ENCODE measurements around the gene SH3RF3.
"Not testable (repeated sequence)": the region's sequence is repeated elsewhere in the genome, so short reads cannot be mapped to it uniquely, and the experiment has no call there.

Gene SH3RF3

DNA sequence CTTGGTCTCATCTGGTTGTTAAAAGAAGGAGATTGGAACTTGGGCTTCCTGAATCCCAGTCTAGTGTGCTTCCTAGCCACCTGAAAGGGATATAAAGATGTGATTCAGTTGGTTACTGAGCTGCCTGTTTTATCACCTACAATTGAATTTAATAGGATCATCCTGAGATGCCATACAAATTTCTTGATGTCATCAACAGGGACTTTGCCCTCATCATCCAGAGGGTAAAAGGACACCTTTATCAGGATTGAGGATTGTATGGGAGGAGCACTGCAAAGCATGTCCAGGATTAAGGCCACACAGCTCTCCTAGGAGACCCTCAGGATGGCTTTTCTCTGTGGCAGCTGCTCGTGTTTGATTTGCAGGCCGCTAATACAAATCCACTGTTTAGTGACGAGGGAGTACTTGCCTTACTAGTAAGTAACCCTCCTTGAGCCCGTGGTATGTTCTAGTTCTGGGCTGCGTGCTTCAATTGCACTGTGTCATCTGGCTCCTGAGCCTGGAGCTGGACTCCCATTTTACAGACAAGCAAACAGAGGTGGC, 28.6 kb downstream of the SH3RF3 start:
- Histone ChIP-seq H3K79me2 (no peaks in the 10 kb centered on the region), H3K4me3 (ENCODE audit: low read depth, low read length) (no peak overlapping the region), H3K9me3 (ENCODE audit: control insufficient read depth, low read length) (no peaks in the 10 kb centered on the region), H3K27me3 (ENCODE audit: control insufficient read depth, insufficient read depth, low read length) (no peaks in the 10 kb centered on the region), H3K27ac (no peak overlapping the region), H2AFZ (no peak overlapping the region), H3K4me1 (no peaks in the 10 kb centered on the region), H3K36me3 (ENCODE audit: control insufficient read depth, insufficient read depth, low read length) (no peaks in the 10 kb centered on the region), H3K4me2 (ENCODE audit: low read length) (no peak overlapping the region), H3K9ac (no peak overlapping the region)
- TF ChIP-seq, protein P1, sequence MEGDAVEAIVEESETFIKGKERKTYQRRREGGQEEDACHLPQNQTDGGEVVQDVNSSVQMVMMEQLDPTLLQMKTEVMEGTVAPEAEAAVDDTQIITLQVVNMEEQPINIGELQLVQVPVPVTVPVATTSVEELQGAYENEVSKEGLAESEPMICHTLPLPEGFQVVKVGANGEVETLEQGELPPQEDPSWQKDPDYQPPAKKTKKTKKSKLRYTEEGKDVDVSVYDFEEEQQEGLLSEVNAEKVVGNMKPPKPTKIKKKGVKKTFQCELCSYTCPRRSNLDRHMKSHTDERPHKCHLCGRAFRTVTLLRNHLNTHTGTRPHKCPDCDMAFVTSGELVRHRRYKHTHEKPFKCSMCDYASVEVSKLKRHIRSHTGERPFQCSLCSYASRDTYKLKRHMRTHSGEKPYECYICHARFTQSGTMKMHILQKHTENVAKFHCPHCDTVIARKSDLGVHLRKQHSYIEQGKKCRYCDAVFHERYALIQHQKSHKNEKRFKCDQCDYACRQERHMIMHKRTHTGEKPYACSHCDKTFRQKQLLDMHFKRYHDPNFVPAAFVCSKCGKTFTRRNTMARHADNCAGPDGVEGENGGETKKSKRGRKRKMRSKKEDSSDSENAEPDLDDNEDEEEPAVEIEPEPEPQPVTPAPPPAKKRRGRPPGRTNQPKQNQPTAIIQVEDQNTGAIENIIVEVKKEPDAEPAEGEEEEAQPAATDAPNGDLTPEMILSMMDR (IDR thresholded peaks at IDR 0.05): no peak

DNA sequence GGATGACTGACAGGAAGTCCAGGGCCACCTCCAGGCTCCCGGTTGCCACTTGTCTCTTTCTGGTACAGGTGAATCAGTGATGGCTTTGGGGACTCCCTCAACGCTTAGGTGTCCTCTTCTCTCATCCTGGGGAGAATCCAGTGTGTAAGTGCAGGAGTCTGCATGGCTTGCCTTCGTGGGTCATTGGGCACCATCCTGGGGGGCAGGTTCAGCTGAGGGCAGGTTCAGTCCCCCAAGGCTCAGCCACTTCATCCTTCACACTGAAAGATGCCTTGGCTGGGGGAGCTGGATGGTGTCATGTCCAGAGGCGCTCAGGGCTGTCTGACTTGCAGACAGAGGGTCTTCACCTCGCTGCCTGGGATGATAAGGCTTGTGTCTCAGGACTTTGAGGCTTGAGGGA, 29.2 kb downstream of the SH3RF3 start:
- Histone ChIP-seq H3K27ac (no peak overlapping the region), H3K27me3 (ENCODE audit: control insufficient read depth, insufficient read depth, low read length) (no peaks in the 10 kb centered on the region), H3K9ac (no peak overlapping the region), H3K36me3 (ENCODE audit: control insufficient read depth, insufficient read depth, low read length) (no peaks in the 10 kb centered on the region), H3K9me3 (ENCODE audit: control insufficient read depth, low read length) (no peaks in the 10 kb centered on the region), H3K4me2 (ENCODE audit: low read length) (no peak overlapping the region), H3K79me2 (no peaks in the 10 kb centered on the region), H3K4me3 (ENCODE audit: low read depth, low read length) (no peak overlapping the region), H3K4me1 (no peaks in the 10 kb centered on the region), H2AFZ (no peak overlapping the region)
- TF ChIP-seq, protein P1 (IDR thresholded peaks at IDR 0.05): no peak

DNA sequence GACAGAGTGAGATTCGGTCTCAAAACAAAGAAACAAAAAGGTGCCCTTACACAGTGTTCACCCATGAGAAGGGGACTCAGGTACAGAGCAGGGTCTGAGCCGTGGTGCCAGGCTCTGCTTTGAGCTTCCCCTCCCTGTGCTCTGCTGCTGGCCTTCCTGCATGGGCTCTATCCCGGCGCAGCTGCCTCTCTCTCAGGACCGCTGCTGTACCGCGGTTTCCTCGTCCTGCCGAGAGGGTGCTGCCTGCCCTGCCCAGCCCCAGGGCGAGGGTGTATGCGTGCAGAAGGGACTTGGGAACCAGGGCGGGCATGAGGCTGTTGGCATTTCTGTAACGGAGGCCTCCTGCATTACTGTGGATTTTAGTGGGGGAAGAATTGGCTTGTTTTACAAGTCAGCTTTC, 30.1 kb downstream of the SH3RF3 start:
- Histone ChIP-seq H3K27me3 (ENCODE audit: control insufficient read depth, insufficient read depth, low read length) (no peaks in the 10 kb centered on the region), H3K4me1 (no peaks in the 10 kb centered on the region), H3K4me2 (ENCODE audit: low read length) (no peak overlapping the region), H3K27ac (no peak overlapping the region), H3K9ac (no peak overlapping the region), H3K9me3 (ENCODE audit: control insufficient read depth, low read length) (no peaks in the 10 kb centered on the region), H3K79me2 (no peaks in the 10 kb centered on the region), H3K4me3 (ENCODE audit: low read depth, low read length) (no peak overlapping the region), H2AFZ (no peak overlapping the region), H3K36me3 (ENCODE audit: control insufficient read depth, insufficient read depth, low read length) (no peaks in the 10 kb centered on the region)
- TF ChIP-seq, protein P1 (IDR thresholded peaks at IDR 0.05): no peak

DNA sequence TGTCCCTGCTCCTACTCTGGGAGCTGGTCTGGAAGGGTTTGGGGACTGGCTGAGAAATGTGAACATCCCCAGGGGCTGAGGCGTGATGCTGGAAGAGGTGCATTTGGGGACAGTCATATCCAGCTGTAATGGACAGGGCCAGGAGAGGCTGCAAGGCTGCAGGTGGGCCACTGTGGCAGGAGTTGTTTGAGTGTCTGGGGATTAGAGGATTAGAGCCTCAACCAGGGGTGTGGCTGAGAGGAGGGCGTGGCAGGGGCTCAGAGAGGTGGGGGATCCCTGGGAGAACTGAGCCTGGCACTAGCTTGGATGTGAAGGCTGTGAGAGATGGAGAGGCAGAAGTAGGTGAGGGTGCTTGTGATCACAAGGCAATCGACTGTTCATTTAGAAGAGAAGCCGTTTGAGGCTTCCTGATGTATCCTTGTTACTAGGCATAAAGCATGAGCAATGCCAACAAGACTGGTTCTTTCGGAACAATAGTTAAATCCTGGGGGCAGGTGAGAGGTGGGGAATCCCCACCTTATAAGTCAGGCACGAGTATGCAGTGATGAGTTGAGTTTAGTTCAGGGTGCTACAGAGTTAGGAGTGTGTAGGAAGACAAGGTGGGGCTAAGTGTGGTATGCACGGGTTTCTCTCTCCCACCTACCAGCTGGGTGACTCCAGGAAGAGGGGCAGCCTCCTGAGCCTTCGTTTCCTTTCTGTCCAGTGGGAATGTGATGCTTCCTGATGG, 31.9 kb downstream of the SH3RF3 start:
- Histone ChIP-seq H3K27me3 (ENCODE audit: control insufficient read depth, insufficient read depth, low read length) (no peaks in the 10 kb centered on the region), H3K36me3 (ENCODE audit: control insufficient read depth, insufficient read depth, low read length) (no peaks in the 10 kb centered on the region), H3K4me1 (no peaks in the 10 kb centered on the region), H3K9me3 (ENCODE audit: control insufficient read depth, low read length) (no peaks in the 10 kb centered on the region), H3K27ac (no peak overlapping the region), H3K79me2 (no peaks in the 10 kb centered on the region), H3K4me3 (ENCODE audit: low read depth, low read length) (no peak overlapping the region), H3K4me2 (ENCODE audit: low read length) (no peak overlapping the region), H2AFZ (no peak overlapping the region), H3K9ac (no peak overlapping the region)
- TF ChIP-seq, protein P1 (IDR thresholded peaks at IDR 0.05): no peak

DNA sequence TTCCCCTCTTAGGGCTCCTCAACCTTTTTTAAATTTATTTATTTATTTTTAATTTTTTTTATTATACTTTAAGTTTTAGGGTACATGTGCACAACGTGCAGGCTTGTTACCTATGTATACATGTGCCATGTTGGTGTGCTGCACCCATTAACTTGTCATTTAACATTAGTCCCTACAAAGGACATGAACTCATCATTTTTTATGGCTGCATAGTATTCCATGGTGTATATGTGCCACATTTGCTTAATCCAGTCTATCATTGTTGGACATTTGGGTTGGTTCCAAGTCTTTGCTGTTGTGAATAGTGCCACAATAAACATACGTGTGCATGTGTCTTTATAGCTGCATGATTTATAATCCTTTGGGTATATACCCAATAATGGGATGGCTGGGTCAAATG, 33.4 kb downstream of the SH3RF3 start:
- H3K9ac ChIP-seq; H3K9me3 ChIP-seq (ENCODE audit: control insufficient read depth, low read length); H3K79me2 ChIP-seq; H3K36me3 ChIP-seq (ENCODE audit: control insufficient read depth, insufficient read depth, low read length); H3K4me1 ChIP-seq; H3K27ac ChIP-seq; H3K4me2 ChIP-seq (ENCODE audit: low read length); H3K4me3 ChIP-seq (ENCODE audit: low read depth, low read length); H2AFZ ChIP-seq; H3K27me3 ChIP-seq (ENCODE audit: control insufficient read depth, insufficient read depth, low read length): not testable (repeated sequence)
